RWPE1 (cell line): Measurements from ENCODE around the gene RAB1B.

Source experiments
- CTCF ChIA-PET: fragments of 350-600 bp; sonication (Branson Sonifier 250); formaldehyde crosslinking; extraction: SDS; loops from one replicate; lab custom pipeline; 2021; lab: Yijun Ruan, JAX
- POLR2A ChIA-PET: fragments of 400-600 bp; formaldehyde crosslinking; extraction: SDS; loops from one replicate; lab custom pipeline; 2020; ENCODE audit warnings: antibody characterized with exemption; ENCODE audit not compliant: low non-redundant PET; lab: Yijun Ruan, JAX
- DNase-seq: peaks from one replicate; pipeline ENCODE4 v3.0.0; 2012; ENCODE audit warnings: low spot score
- H3K27ac ChIP-seq: fragments of 450-650 bp; 2 replicates; pipeline ENCODE4 v1.5.1; 2017
- TF ChIP-seq, protein P1 (sequence below): fragments of 450-650 bp; conservative IDR thresholded peaks from 2 replicates; pipeline ENCODE4 v1.5.1; 2017; ENCODE audit warnings: low read depth, mild to moderate bottlenecking

The RAB1B gene

DNA sequence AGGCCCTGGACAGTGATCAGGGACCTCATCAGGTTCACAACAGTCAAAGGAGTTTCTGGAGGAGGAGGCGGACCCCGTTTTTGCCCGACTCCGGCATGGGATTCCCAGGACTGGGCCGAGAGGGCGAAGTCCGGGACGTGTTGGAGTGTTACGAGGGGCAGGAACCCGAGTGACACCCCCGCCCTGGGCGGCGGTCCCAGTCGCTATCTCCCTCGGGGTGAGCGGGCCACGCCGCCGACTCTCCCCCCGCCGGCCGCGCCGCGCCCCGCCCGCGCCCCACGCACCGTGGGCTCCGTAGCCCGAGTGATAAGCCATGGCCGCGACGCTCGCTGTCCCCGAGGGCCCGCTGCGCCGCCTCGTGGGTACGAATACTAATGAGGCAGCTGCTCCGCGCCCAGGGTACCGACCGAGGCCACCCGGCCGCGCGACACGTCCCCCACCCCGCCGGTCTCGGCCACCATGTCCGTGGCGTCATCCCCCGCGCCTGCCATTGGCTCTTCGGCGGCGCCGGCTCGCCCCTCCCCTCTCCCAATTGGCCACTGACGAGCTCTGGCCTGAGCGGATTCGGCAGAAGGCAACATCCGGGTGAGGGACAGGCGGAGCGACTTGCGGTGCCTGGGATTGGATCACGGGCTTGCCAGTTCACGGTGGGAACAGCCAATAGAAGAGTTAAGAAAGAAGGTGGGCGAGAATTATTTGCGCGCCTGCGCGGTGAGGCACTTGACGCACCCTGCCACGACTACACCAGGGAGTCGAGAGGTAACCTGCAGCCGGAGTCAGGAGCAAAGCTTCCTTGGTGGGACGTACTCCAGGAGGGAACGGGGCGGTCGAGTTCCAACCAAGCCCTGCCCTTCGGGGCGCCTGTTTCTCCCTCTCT is 20.5 kb downstream of the RAB1B start, which contains the start of gene YIF1A:
YIF1A (minus strand) TSS at position 473 of the 877 bp plus-strand sequence; CDS start at position 315, 158 bp downstream.
- TF ChIP-seq, protein P1, sequence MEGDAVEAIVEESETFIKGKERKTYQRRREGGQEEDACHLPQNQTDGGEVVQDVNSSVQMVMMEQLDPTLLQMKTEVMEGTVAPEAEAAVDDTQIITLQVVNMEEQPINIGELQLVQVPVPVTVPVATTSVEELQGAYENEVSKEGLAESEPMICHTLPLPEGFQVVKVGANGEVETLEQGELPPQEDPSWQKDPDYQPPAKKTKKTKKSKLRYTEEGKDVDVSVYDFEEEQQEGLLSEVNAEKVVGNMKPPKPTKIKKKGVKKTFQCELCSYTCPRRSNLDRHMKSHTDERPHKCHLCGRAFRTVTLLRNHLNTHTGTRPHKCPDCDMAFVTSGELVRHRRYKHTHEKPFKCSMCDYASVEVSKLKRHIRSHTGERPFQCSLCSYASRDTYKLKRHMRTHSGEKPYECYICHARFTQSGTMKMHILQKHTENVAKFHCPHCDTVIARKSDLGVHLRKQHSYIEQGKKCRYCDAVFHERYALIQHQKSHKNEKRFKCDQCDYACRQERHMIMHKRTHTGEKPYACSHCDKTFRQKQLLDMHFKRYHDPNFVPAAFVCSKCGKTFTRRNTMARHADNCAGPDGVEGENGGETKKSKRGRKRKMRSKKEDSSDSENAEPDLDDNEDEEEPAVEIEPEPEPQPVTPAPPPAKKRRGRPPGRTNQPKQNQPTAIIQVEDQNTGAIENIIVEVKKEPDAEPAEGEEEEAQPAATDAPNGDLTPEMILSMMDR, result no peak
- H3K27ac ChIP-seq, result peak within 1 kb of the TSS; percentile 90
- ChIA-PET CTCF (interaction anchor here (0.6 kb wide), 1 partner anchor 819 kb away, joined by 3 read pairs; no protein-coding TSS in a partner anchor), POLR2A (interaction anchor here (0.6 to 1.0 kb wide), 5 partner anchors 17 to 1160 kb away, joined by 3 read pairs; no protein-coding TSS in a partner anchor)
- DNase-seq, result peak; percentile 100

DNA sequence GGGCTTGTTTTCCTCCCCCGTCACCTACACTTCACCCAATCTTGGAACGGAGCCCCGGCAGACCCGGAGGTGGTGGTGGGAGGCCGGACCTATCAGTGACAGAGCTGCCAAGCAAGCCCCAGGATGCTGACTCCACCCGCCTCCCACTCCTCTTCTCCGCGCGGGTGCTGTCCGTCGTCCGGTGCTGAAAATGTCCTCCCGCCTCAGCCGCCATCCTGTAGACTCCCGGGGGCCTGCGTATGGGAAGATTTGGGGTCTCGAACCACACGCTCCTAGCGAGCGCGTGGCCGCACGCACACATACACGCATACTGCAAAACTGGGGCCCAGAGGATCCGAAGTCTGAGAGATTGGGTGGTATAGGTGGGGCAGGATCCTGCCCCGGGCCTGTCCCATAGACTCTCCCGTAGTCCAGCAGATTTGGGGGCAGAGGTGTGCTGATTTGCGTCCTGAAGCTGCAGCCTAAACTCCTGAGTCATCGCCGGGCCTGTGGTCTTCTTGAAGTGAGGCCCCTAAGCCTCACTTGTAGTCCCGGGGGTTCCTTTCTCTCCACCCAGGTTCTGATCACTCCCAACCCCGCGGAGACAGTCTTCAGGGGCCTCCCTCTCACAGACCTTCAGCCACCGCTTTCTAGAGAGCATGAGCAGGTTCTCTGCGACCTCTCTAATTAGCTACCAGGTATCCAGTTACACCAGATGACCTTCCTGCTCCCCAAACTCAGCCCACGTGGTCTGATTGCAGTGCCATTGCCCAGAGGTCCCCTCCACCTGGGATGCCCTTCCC is 21.3 kb downstream of the RAB1B start:
- H3K27ac ChIP-seq, result peak overlapping the region; percentile 90
- ChIA-PET POLR2A (interaction anchor here (0.6 to 1.0 kb wide), 3 partner anchors 23 to 87 kb away, joined by 3 read pairs; no protein-coding TSS in a partner anchor), CTCF (interaction anchor here (1.0 kb wide), 1 partner anchor 99 kb away, joined by 5 read pairs; no protein-coding TSS in a partner anchor)
- TF ChIP-seq, protein P1, result no peak
- no peak for DNase-seq

DNA sequence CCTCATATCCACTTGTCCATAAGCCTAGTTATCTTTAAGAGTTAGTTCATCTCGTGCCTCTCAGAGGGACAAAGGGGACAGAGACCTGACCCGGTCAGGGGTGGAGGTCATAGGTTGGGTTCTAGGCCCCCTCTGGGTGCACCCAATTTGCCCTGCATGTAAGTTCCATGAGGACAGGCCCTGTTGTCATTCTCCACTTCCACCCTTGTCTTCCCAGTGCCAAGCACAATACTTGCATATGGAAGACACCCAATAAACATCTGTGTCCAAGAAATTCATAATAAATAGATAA is 21.8 kb downstream of the RAB1B start:
- H3K27ac ChIP-seq, result peak overlapping the region; percentile 90
- DNase-seq, result no peak
- CTCF ChIA-PET, result interaction anchor here (1.0 kb wide), 1 partner anchor 99 kb away, joined by 5 read pairs; no protein-coding TSS in a partner anchor
- TF ChIP-seq, protein P1, result no peak
- POLR2A ChIA-PET, result no interaction called here

DNA sequence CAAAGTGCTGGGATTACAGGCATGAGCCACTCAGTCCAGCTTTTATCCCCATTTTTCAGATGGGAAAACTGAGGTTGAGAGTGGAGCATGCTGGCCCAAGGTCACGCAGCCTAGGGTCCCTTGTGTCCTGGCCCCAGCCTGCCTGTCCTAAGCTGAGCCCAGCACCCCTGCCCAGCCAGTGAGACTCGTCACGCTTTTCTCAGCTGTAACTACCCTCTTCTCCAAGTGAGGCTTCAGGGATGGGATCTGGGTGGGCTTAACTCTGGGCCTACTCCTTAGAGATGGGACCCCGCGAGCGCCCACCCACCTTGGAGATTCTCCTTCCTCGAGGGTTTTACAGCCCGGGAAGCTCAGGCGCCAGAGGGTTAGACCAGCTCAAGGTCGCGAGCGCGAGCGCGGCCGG is 22.9 kb downstream of the RAB1B start:
- DNase-seq, result no peak
- CTCF ChIA-PET, result interaction anchor here (0.6 to 1.0 kb wide), 2 partner anchors 9 to 32 kb away, joined by 3 to 5 read pairs; no protein-coding TSS in a partner anchor
- POLR2A ChIA-PET, result interaction anchor here (0.5 to 0.6 kb wide), 3 partner anchors 236 to 1210 kb away, joined by 3 to 6 read pairs (median 5); no protein-coding TSS in a partner anchor
- TF ChIP-seq, protein P1, result no peak
- no peak overlapping the region for H3K27ac ChIP-seq

DNA sequence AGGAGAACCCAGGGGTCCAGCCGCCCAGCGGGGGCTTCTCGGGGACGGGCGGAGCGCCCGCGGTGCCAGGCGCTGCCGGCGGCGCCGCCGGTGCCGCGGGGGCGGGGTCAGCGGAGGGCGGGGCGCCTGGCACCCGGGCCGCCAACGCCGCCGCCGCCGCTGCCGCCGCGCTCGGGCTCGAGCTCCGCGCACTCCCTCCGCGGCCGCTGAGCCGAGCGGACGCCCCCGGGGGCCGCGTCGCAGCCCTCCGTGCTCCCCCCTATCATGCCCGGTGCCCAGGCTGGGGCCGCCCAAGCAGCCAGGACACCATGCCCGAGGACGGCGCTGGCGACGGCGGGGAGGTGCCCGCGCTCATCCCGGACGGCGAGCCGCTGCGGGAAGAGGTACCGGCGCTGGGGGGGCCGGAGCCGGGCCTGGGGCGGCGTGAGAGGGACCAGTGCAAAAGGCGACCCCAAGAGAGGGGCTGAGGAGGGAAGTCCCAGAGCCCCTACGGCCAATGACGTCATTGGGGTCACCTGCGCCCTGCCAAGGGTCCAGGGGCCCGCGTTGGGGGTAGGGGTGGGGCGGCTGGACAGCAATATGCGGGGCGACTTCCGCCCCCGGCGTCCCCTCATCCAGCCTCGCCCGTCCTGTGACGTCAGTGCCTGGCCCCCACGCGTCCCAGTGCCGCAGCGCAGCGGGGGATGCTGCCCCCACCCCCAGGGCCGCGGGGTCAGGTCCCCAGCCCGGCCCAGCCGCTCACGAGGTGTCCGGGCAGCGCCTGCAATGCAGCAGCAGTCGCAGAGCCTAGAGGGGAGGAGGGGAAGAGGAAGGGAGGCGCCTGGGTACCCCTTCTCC is 23.5 kb downstream of the RAB1B start, which contains the start of gene TMEM151A:
TMEM151A (plus strand) TSS at position 189 of the 837 bp plus-strand sequence; CDS start at position 309, 120 bp downstream.
- no peak within 1 kb of the TSS for H3K27ac ChIP-seq
- ChIA-PET CTCF (interaction anchor here (0.6 kb wide), 1 partner anchor 32 kb away, joined by 3 read pairs; no protein-coding TSS in a partner anchor), POLR2A (interaction anchor here (0.5 to 0.6 kb wide), 3 partner anchors 236 to 1209 kb away, joined by 3 to 6 read pairs (median 5); no protein-coding TSS in a partner anchor)
- TF ChIP-seq, protein P1, result no peak
- no peak for DNase-seq
